Kidney glomerular epithelial cell (primary cell): Measurements from ENCODE around the gene RAB11FIP3.
"Not testable (repeated sequence)": the region's sequence is repeated elsewhere in the genome, so short reads cannot be mapped to it uniquely, and the experiment has no call there.

Source experiments
- DNase-seq: peaks from one replicate; lab custom pipeline; 2025; lab: John Stamatoyannopoulos, UW

RAB11FIP3 gene

GRCh38 chr16:391885-392335 is 33.5 kb upstream of the RAB11FIP3 start:
- peak; percentile 60 for DNase-seq

GRCh38 chr16:392450-393030 is 32.9 kb upstream of the RAB11FIP3 start:
- DNase-seq: no peak

- DNase-seq: no peak
These were observed 29.2 kb upstream of the RAB11FIP3 start for GRCh38 chr16:396199-396598.

- DNase-seq: no peak
These were observed 28.8 kb upstream of the RAB11FIP3 start for GRCh38 chr16:396605-397004.

- no peak for DNase-seq
These were observed 28.3 kb upstream of the RAB11FIP3 start, which contains the start of gene NME4 for GRCh38 chr16:397135-397661. NME4 (plus strand) TSS chr16:397199; CDS start chr16:397223, 24 bp downstream.

GRCh38 chr16:397736-398332 is 27.6 kb upstream of the RAB11FIP3 start:
- DNase-seq: no peak

GRCh38 chr16:398561-399339 is 26.7 kb upstream of the RAB11FIP3 start:
- no peak for DNase-seq

GRCh38 chr16:399340-400019 is 26.0 kb upstream of the RAB11FIP3 start:
- no peak for DNase-seq

GRCh38 chr16:400061-400591 is 25.3 kb upstream of the RAB11FIP3 start:
- DNase-seq: no peak

- peak; percentile 70 for DNase-seq
These were observed 23.7 kb upstream of the RAB11FIP3 start, which contains the start of gene DECR2 for GRCh38 chr16:401468-402348. DECR2 (plus strand) TSS chr16:401885; CDS start chr16:401964, 79 bp downstream.

- DNase-seq: no peak
These were observed 20.4 kb upstream of the RAB11FIP3 start for GRCh38 chr16:404971-405486.

- DNase-seq: no peak
These were observed 19.6 kb upstream of the RAB11FIP3 start for GRCh38 chr16:405548-406506.

- DNase-seq: no peak
These were observed 18.2 kb upstream of the RAB11FIP3 start for GRCh38 chr16:407253-407652.

GRCh38 chr16:410516-411178 is 14.8 kb upstream of the RAB11FIP3 start:
- no peak for DNase-seq

- DNase-seq: no peak
These were observed 13.7 kb upstream of the RAB11FIP3 start for GRCh38 chr16:411576-412265.

GRCh38 chr16:414395-415169 is 10.9 kb upstream of the RAB11FIP3 start:
- no peak for DNase-seq

GRCh38 chr16:415170-415498 is 10.3 kb upstream of the RAB11FIP3 start:
- DNase-seq: not testable (repeated sequence)

GRCh38 chr16:422179-422578 is 3.3 kb upstream of the RAB11FIP3 start:
- not testable (repeated sequence) for DNase-seq
